Anterior cingulate cortex (tissue), 58 donors: ENCODE data around the gene MAP2K3.
A peak's percentile ranks its signal among the peaks of the same experiment; 100 is the strongest.
"Not testable (repeated sequence)": the region's sequence is repeated elsewhere in the genome, so short reads cannot be mapped to it uniquely, and the experiment has no call there.

Experiments used
- DNase-seq, 58 donors: peaks; one replicate each; lab custom pipeline; 2025; lab: John Stamatoyannopoulos, UW

The MAP2K3 gene

GRCh38 chr17:21305431-21306180 lies 21.1 kb downstream of the MAP2K3 start:
- DNase-seq = not testable (repeated sequence)

DNA sequence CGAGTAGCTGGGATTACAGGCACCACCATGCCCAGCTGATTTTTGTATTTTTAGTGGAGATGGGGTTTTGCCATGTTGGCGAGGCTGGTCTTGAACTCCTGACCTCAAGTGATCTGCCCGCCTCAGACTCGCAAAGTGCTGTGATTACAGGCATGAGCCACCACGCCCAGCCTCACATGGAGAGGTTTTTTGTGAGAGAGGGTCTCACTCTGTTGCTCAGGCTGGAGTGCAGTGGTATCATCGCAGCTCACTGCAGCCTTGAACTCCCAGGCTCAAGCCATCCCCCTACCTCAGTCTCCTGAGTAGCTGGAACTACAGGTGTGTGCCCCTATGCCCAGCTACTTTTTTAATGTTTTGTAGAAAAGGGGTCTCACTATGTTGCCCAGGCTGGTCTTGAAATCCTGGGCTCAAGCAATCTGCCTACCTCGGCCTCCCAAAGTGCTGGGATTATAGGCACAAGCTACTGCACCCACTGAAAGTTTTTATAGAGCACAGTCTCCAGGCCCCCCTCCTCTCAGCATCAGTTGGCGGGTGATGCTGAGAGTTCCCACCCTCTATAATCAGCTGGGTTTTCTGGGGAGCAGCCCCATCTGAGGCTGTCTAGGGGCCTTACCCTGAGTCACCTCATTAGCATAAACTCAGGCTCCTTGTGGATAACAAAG lies 22.2 kb downstream of the MAP2K3 start:
- DNase-seq = not testable (repeated sequence)

GRCh38 chr17:21307273-21307625 lies 22.7 kb downstream of the MAP2K3 start:
- DNase-seq = not testable (repeated sequence)

DNA sequence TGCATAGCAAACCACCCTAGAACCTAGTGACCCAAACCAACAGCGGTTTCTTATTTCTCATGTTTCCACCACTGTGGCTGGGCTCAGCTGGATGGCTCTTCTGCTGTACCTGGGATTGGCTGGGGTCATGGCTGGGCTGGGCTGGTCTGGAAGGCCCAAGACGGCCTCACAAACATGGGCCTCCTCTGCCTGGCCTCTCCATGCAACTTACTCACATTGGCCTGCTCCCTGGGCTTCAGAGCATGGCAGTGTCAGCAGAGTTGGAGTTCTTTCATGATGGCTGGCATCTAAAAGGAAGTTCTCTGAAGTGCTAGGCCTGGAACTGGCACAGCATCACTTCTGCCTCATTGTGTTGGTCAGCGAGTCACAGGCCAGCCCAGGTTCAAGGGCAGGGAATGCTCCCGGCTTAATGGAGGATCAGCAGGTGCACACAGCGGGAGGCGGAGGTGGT lies 24.4 kb downstream of the MAP2K3 start:
- not testable (repeated sequence) for DNase-seq

DNA sequence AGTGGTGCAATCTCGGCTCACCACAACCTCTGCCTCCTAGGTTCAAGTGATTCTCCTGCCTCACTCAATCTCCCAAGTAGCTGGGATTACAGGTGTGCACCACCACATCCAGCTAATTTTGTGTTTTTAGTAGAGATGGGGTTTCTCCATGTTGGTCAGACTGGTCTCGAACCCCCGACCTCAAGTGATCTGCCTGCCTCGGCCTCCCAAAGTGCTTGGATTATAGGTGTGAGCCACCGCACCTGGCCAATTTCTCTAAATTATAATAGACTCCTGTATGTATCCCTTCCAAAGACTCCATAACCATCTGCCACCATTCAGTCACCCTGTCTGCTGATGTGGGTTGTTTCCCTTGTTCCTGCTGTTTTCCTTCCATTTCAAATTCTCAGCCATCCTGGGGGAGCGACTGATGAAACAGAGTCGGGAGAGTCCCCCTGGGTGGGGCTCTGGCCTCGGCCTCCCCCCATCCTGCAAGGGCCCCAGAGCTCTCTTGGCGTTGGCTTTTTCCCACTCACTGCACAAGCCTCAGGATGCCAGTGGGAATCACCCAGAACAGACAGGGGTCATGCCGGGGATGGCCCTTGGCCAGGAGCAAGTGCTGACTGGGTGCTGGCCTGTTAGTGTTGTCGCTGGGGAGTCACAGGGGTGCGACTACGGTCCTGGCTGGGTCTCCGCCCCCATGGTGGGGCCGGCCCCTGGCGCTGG lies 25.7 kb downstream of the MAP2K3 start:
- not testable (repeated sequence) for DNase-seq

GRCh38 chr17:21310766-21311602 lies 26.5 kb downstream of the MAP2K3 start:
- DNase-seq = not testable (repeated sequence)

GRCh38 chr17:21313320-21313719 lies 28.8 kb downstream of the MAP2K3 start:
- no peak for DNase-seq

DNA sequence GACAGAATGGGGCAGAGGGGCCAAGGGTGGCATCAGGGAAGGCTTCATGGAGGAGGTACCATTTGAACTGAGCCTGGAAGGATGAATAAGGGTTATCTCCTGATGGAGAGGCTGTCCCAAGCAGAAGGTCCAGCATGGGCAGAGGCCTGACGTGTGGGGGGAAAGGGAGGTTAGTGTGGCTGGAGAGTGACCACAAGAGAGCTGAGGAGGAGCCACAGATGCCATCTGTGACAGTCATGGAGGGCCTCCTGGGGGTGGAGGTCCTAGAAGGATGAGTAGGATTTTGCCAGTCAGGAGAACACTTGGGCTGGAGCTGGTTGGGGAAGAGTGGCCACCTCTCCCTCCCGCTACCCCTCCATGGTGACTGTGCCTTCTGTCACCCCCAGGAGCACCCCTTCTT lies 29.2 kb downstream of the MAP2K3 start:
- DNase-seq = not testable (repeated sequence)

- DNase-seq = not testable (repeated sequence)
Observed at GRCh38 chr17:21314261-21314664, 29.8 kb downstream of the MAP2K3 start.

GRCh38 chr17:21314701-21315111 lies 30.2 kb downstream of the MAP2K3 start:
- DNase-seq = not testable (repeated sequence)

- not testable (repeated sequence) for DNase-seq
Observed at GRCh38 chr17:21315246-21316000, 30.9 kb downstream of the MAP2K3 start.

- not testable (repeated sequence) for DNase-seq
Observed at GRCh38 chr17:21316212-21316886, 31.8 kb downstream of the MAP2K3 start.

- not testable (repeated sequence) for DNase-seq
Observed at GRCh38 chr17:21316887-21317500, 32.5 kb downstream of the MAP2K3 start.

GRCh38 chr17:21317821-21318220 lies 33.3 kb downstream of the MAP2K3 start:
- DNase-seq = not testable (repeated sequence)

- no peak for DNase-seq
Observed at GRCh38 chr17:21318439-21318838, 33.9 kb downstream of the MAP2K3 start.

DNA sequence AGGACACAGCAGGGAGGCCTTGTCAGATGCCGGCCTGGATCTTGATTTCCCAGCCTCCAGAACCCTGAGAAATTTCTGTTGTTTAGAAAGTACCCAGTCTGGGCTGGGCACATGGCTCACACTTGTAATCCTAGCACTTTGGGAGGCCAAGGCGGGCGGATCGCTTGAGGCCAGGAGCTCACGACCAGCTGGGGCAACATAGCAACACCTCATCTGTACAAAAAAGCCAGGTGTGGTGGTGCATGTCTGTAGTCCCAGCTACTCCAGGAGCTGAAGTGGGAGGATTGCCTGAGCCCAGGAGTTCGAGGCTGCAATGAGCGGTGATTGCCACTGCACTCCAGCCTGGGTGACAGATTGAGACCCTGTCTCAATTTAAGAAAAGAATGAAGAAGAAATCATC lies 34.3 kb downstream of the MAP2K3 start:
- not testable (repeated sequence) for DNase-seq

GRCh38 chr17:21319256-21319655 lies 34.7 kb downstream of the MAP2K3 start:
- not testable (repeated sequence) for DNase-seq

- DNase-seq = peak in 1 of 58 donors; percentile 39
Observed at GRCh38 chr17:21319686-21320375, 35.3 kb downstream of the MAP2K3 start.
